Kidney (tissue), 14 donors: Measurements from ENCODE around the gene SAT1. TPM values are rescaled to one million over a fixed set of nuclear protein-coding genes. Genes with fewer than 3 reads are reported as not detected.

ENCODE experiments used
- DNase-seq, 5 donors: peaks; one replicate each; pipeline ENCODE4 v3.0.0-alpha.2; 2013 to 2020
- FAIRE-seq: peaks from 2 replicates; lab custom pipeline; 2012; peaks lifted over from hg19 to GRCh38; lab: Jason Lieb, UNC
- H3K27ac ChIP-seq, 2 donors: one replicate each; pipeline ENCODE4 v1.7.0; 2013; ENCODE audit warnings: low read depth in 2 of 2, low read length in 2 of 2, inconsistent platforms in 1 of 2
- H3K27me3 ChIP-seq: one replicate; pipeline ENCODE4 v1.7.1; 2013; ENCODE audit warnings: low read length, inconsistent platforms; ENCODE audit not compliant: control insufficient read depth, insufficient read depth
- H3K36me3 ChIP-seq, 3 donors: one replicate each; pipeline versions ENCODE4 v1.7.0 to v1.7.1; 2013; ENCODE audit warnings: low read length in 3 of 3, control low read depth in 1 of 3, inconsistent platforms in 1 of 3; ENCODE audit not compliant: insufficient read depth in 3 of 3, control insufficient read depth in 2 of 3
- H3K4me1 ChIP-seq, 3 donors: one replicate each; pipeline versions ENCODE4 v1.7.0 to v1.7.1; 2013; ENCODE audit warnings: low read length in 3 of 3, inconsistent platforms in 1 of 3, low read depth in 1 of 3; ENCODE audit not compliant: control insufficient read depth in 2 of 3, insufficient read depth in 2 of 3
- H3K4me3 ChIP-seq, 3 donors: one replicate each; pipeline versions ENCODE4 v1.7.0 to v1.8.1; 2013; ENCODE audit warnings: low read length in 3 of 3, control low read depth in 1 of 3, inconsistent platforms in 1 of 3
- H3K9ac ChIP-seq, 3 donors: one replicate each; pipeline versions ENCODE4 v1.7.0 to v1.7.1; 2013; ENCODE audit warnings: low read length in 3 of 3, control low read depth in 1 of 3, inconsistent platforms in 1 of 3
- H3K9me3 ChIP-seq, 3 donors: one replicate each; pipeline versions ENCODE4 v1.7.0 to v1.7.1; 2013; ENCODE audit warnings: low read length in 3 of 3, control low read depth in 1 of 3, inconsistent platforms in 1 of 3; ENCODE audit not compliant: control insufficient read depth in 2 of 3, insufficient read depth in 1 of 3
- CTCF ChIP-seq: IDR thresholded peaks from 3 replicates; pipeline ENCODE4 v1.5.1; 2012; ENCODE audit warnings: mild to moderate bottlenecking, moderate library complexity, borderline replicate concordance; ENCODE audit not compliant: insufficient read depth; ENCODE audit errors: extremely low read depth
- intact Hi-C: fragments of 100-400 bp; cut with DNase I; formaldehyde crosslinking; loops from one replicate; pipeline ENCODE4 v1.11.1; 2022
- polyA plus RNA-seq: library from polyadenylated mRNA; stranded (reverse); fragments of 350-450 nt; fragmentation: Illumina TruSeq; extraction: RNeasy Lipid Tissue Mini Kit (QIAGEN cat#74804); gene quantifications from one replicate; pipeline ENCODE4 v1.2.3, GENCODE V29; 2014; ENCODE audit warnings: low read depth, low replicate concordance; ENCODE audit not compliant: insufficient read depth
- total RNA-seq: library from RNA; stranded (reverse); fragmentation: NEBNext Ultra II Directional; extraction: Animal tissue kit (Norgen Biotek cat#: 25700); gene quantifications from one replicate; pipeline ENCODE4 v1.2.1, GENCODE V29; 2021
- donor health status: control.
- donor health status: control.
- donor health status: control.
- donor health status: control.
- donor health status: control.
- donor health status: DM: yes; HTN: yes; CAD: no.
- donor health status: Normal renal cell carcinoma (clear cell type).

SAT1 gene
- total and polyA plus RNA-seq, 2 donors from 2014 or later: 417 to 574 TPM

GRCh38 chrX:23788946-23789345, 6.0 kb downstream of the SAT1 start:
- TF ChIP-seq CTCF: no peak
- Histone ChIP-seq H3K27me3 (no peaks in the 10 kb centered on the region), H3K4me3 (no peak overlapping the region), H3K36me3 (peaks cover 0 to 20% (median 2%) of the 10 kb centered on the region in 3 donors), H3K27ac (no peak overlapping the region), H3K4me1 (peaks cover 0 to 5% (median 0%) of the 10 kb centered on the region in 3 donors), H3K9ac (no peak overlapping the region), H3K9me3 (no peaks in the 10 kb centered on the region)
- no peak for DNase-seq
- intact Hi-C loops: loop anchor here (10.0 kb wide), 1 partner anchor 116 kb away; the partner anchor contains the start of genes APOO and CXorf58
- FAIRE-seq: no peak

GRCh38 chrX:23789386-23790154, 6.6 kb downstream of the SAT1 start:
- H3K27me3 ChIP-seq: no peaks in the 10 kb centered on the region
- intact Hi-C loops: loop anchor here (10.0 kb wide), 1 partner anchor 115 kb away; the partner anchor contains the start of genes APOO and CXorf58
- H3K9me3 ChIP-seq: no peaks in the 10 kb centered on the region
- H3K4me1 ChIP-seq: peaks cover 0 to 5% (median 0%) of the 10 kb centered on the region in 3 donors
- no peak overlapping the region for H3K4me3 ChIP-seq
- no peak for TF ChIP-seq CTCF
- H3K9ac ChIP-seq: no peak overlapping the region
- H3K36me3 ChIP-seq: peaks cover 0 to 14% (median 2%) of the 10 kb centered on the region in 3 donors
- FAIRE-seq (no peak), DNase-seq (peak in 4 of 5 donors; percentile 28 to 70 (median 44))
- peak overlapping the region; percentile 13 to 53 for H3K27ac ChIP-seq

GRCh38 chrX:23790155-23790497, 7.2 kb downstream of the SAT1 start:
- Histone ChIP-seq H3K27me3 (no peaks in the 10 kb centered on the region), H3K36me3 (peaks cover 0 to 9% (median 2%) of the 10 kb centered on the region in 3 donors), H3K9me3 (no peaks in the 10 kb centered on the region), H3K4me3 (no peak overlapping the region), H3K9ac (no peak overlapping the region), H3K27ac (peak overlapping the region; percentile 13 to 53), H3K4me1 (peaks cover 0 to 5% (median 0%) of the 10 kb centered on the region in 3 donors)
- FAIRE-seq (no peak), DNase-seq (no peak)
- intact Hi-C loops: no loop called here
- TF ChIP-seq CTCF: no peak
